WTC11 (cell line): ENCODE measurements around the gene FBXO42. TPM values are rescaled to one million over a fixed set of nuclear protein-coding genes. Genes with fewer than 3 reads are reported as not detected.

ENCODE experiments used
- ATAC-seq: fragments of 200-7000 bp; cut with Tn5 transposase; 2 replicates; pipeline ENCODE4 v1.10.0; 2021; ENCODE audit warnings: mild to moderate bottlenecking, moderate library complexity
- CTCF ChIA-PET: fragments of 300-600 bp; sonication (Branson Sonifier 250); formaldehyde crosslinking; loops from one replicate; lab custom pipeline; 2021; ENCODE audit warnings: antibody characterized with exemption; lab: Charles Lee
- POLR2A ChIA-PET: fragments of 350-600 bp; sonication (Branson Sonifier 250); formaldehyde crosslinking; loops from one replicate; lab custom pipeline; 2021; ENCODE audit warnings: antibody characterized with exemption; lab: Charles Lee
- DNase-seq: peaks from one replicate; pipeline ENCODE4 v3.0.0; 2021; ENCODE audit warnings: low spot score
- H3K27ac Mint-ChIP-seq: 2 replicates; pipeline ENCODE4 v1.8.0; 2021; ENCODE audit warnings: mixed read lengths
- H3K27me3 Mint-ChIP-seq: 2 replicates; pipeline ENCODE4 v1.8.0; 2021; ENCODE audit warnings: low read depth, mild to moderate bottlenecking, moderate library complexity, mixed read lengths
- H3K36me3 Mint-ChIP-seq: 2 replicates; pipeline ENCODE4 v1.8.0; 2021; ENCODE audit warnings: mixed read lengths
- H3K4me1 Mint-ChIP-seq: 2 replicates; pipeline ENCODE4 v1.8.0; 2022; ENCODE audit warnings: mixed read lengths
- H3K4me3 Mint-ChIP-seq: 2 replicates; pipeline ENCODE4 v1.8.0; 2021; ENCODE audit warnings: mild to moderate bottlenecking, moderate library complexity, mixed read lengths
- H3K9me3 Mint-ChIP-seq: 2 replicates; pipeline ENCODE4 v1.8.0; 2021; ENCODE audit warnings: mixed read lengths
- ARID4B ChIP-seq: sonication (generic); formaldehyde crosslinking; IDR thresholded peaks from 2 replicates; pipeline ENCODE4 v1.8.0; 2023; ENCODE audit warnings: missing genetic modification reagents, mild to moderate bottlenecking, borderline replicate concordance
- ATF2 ChIP-seq: sonication (generic); formaldehyde crosslinking; IDR thresholded peaks from 2 replicates; pipeline ENCODE4 v1.8.1; 2022; ENCODE audit warnings: low read depth, missing genetic modification reagents, borderline replicate concordance
- E2F4 ChIP-seq: sonication (generic); formaldehyde crosslinking; IDR thresholded peaks from 2 replicates; pipeline ENCODE4 v1.8.1; 2022; ENCODE audit warnings: low read depth, mild to moderate bottlenecking, moderate library complexity, missing genetic modification reagents, borderline replicate concordance
- EMX1 ChIP-seq: fragments of 250-450 bp; sonication (Bioruptor Pico); IDR thresholded peaks from 2 replicates; pipeline ENCODE4 v1.8.0; 2021; ENCODE audit warnings: mild to moderate bottlenecking
- HMGXB4 ChIP-seq: sonication (generic); formaldehyde crosslinking; IDR thresholded peaks from 2 replicates; pipeline ENCODE4 v1.8.1; 2023; ENCODE audit warnings: mild to moderate bottlenecking, moderate library complexity, missing genetic modification reagents
- IRF2 ChIP-seq: sonication (generic); formaldehyde crosslinking; IDR thresholded peaks from 2 replicates; pipeline ENCODE4 v1.8.0; 2022; ENCODE audit warnings: low read depth, missing genetic modification reagents, borderline replicate concordance
- JAZF1 ChIP-seq: fragments of 250-450 bp; sonication (Bioruptor Pico); IDR thresholded peaks from 2 replicates; pipeline ENCODE4 v1.9.0; 2021; ENCODE audit warnings: moderate library complexity, mild to moderate bottlenecking, inconsistent platforms
- MAX ChIP-seq: sonication (generic); formaldehyde crosslinking; IDR thresholded peaks from 2 replicates; pipeline ENCODE4 v1.8.0; 2022; ENCODE audit warnings: mild to moderate bottlenecking, missing genetic modification reagents
- MXD4 ChIP-seq: fragments of 250-450 bp; sonication (Bioruptor Pico); IDR thresholded peaks from 2 replicates; pipeline ENCODE4 v1.8.0; 2021; ENCODE audit warnings: mild to moderate bottlenecking, moderate library complexity, borderline replicate concordance
- MYBL2 ChIP-seq: sonication (generic); formaldehyde crosslinking; IDR thresholded peaks from 2 replicates; pipeline ENCODE4 v1.8.1; 2023; ENCODE audit warnings: mild to moderate bottlenecking, moderate library complexity, missing genetic modification reagents
- SMAD3 ChIP-seq: sonication (generic); formaldehyde crosslinking; IDR thresholded peaks from 2 replicates; pipeline ENCODE4 v1.8.0; 2022; ENCODE audit warnings: missing genetic modification reagents, mild to moderate bottlenecking, borderline replicate concordance
- TEAD1 ChIP-seq: sonication (generic); formaldehyde crosslinking; IDR thresholded peaks from 2 replicates; pipeline ENCODE4 v1.8.0; 2022; ENCODE audit warnings: mild to moderate bottlenecking, missing genetic modification reagents
- TEAD4 ChIP-seq: sonication (generic); formaldehyde crosslinking; IDR thresholded peaks from 2 replicates; pipeline ENCODE4 v1.8.0; 2022; ENCODE audit warnings: mild to moderate bottlenecking, missing genetic modification reagents
- ZBTB43 ChIP-seq: sonication (generic); formaldehyde crosslinking; IDR thresholded peaks from 2 replicates; pipeline ENCODE4 v1.8.1; 2023; ENCODE audit warnings: mild to moderate bottlenecking, missing genetic modification reagents
- ZNF232 ChIP-seq: sonication (generic); formaldehyde crosslinking; IDR thresholded peaks from 2 replicates; pipeline ENCODE4 v1.8.0; 2022; ENCODE audit warnings: mild to moderate bottlenecking, missing genetic modification reagents
- ZNF281 ChIP-seq: sonication (generic); formaldehyde crosslinking; IDR thresholded peaks from 2 replicates; pipeline ENCODE4 v1.8.0; 2023; ENCODE audit warnings: mild to moderate bottlenecking, missing genetic modification reagents
- ZNF512 ChIP-seq: sonication (generic); formaldehyde crosslinking; IDR thresholded peaks from 2 replicates; pipeline ENCODE4 v1.8.1; 2022; ENCODE audit warnings: missing genetic modification reagents, borderline replicate concordance
- total RNA-seq: library from RNA; stranded (reverse); gene quantifications from 3 replicates; pipeline ENCODE4 v1.2.3, GENCODE V29; 2021

Gene FBXO42
- total RNA-seq, 1 experiment from 2014 or later: 17.5 TPM

- no peak for DNase-seq
- CTCF ChIA-PET: no interaction called here
- no peaks in the 10 kb centered on the region for H3K9me3 Mint-ChIP-seq
- ATAC-seq: no peak
- no peaks in the 10 kb centered on the region for H3K27me3 Mint-ChIP-seq
- H3K4me3 Mint-ChIP-seq: no peak overlapping the region
- H3K36me3 Mint-ChIP-seq: no peaks in the 10 kb centered on the region
- POLR2A ChIA-PET: no interaction called here
- H3K27ac Mint-ChIP-seq: no peak overlapping the region
- TF ChIP-seq ATF2 (CRISPR knock-in tag): no peak
- TF ChIP-seq JAZF1 (CRISPR knock-in tag): no peak
- peaks cover 15% of the 10 kb centered on the region for H3K4me1 Mint-ChIP-seq
Observed at GRCh38 chr1:16267690-16268180, 84.5 kb downstream of the FBXO42 start.

- Mint-ChIP-seq H3K27ac (peak overlapping the region; percentile 61; the same call in 1 of the 2 replicates), H3K27me3 (no peaks in the 10 kb centered on the region), H3K9me3 (no peaks in the 10 kb centered on the region), H3K36me3 (no peaks in the 10 kb centered on the region), H3K4me1 (peaks cover 15% of the 10 kb centered on the region), H3K4me3 (no peak overlapping the region)
- DNase-seq (no peak), ATAC-seq (no peak)
- ChIA-PET POLR2A (no interaction called here), CTCF (interaction anchor here (1.4 kb wide), 1 partner anchor 173 kb away, joined by 3 read pairs; no protein-coding TSS in a partner anchor)
- no peak for TF ChIP-seq E2F4 (CRISPR knock-in tag)
- TF ChIP-seq ZBTB43 (CRISPR knock-in tag): no peak
- no peak for TF ChIP-seq IRF2 (CRISPR knock-in tag)
- no peak for TF ChIP-seq ZNF232 (CRISPR knock-in tag)
- no peak for TF ChIP-seq MYBL2
- TF ChIP-seq ZNF512 (CRISPR knock-in tag): no peak
- TF ChIP-seq TEAD1 (CRISPR knock-in tag): no peak
- no peak for TF ChIP-seq TEAD4 (CRISPR knock-in tag)
- TF ChIP-seq MAX: no peak
- TF ChIP-seq EMX1: no peak
- TF ChIP-seq ZNF281 (CRISPR knock-in tag): no peak
- TF ChIP-seq ARID4B: no peak
- no peak for TF ChIP-seq SMAD3
- no peak for TF ChIP-seq HMGXB4 (CRISPR knock-in tag)
- no peak for TF ChIP-seq MXD4 (CRISPR knock-in tag)
Observed at GRCh38 chr1:16266411-16267118, 85.7 kb downstream of the FBXO42 start.
